Ascending aorta (tissue), 2 donors: ENCODE data around the gene C11orf65. TPM values are rescaled to one million over a fixed set of nuclear protein-coding genes. Genes with fewer than 3 reads are reported as not detected.

Experiments used
- DNase-seq, 2 donors: peaks; one replicate each; pipeline ENCODE4 v3.0.0-alpha.2; 2019; ENCODE audit warnings: low spot score in 2 of 2
- H3K27ac ChIP-seq, 2 donors: fragments of 200-600 bp; sonication (generic); one replicate each; pipeline ENCODE4 v1.5.1; 2016 to 2017; ENCODE audit warnings: mild to moderate bottlenecking in 1 of 2
- H3K27me3 ChIP-seq: fragments of 200-600 bp; sonication (generic); one replicate; pipeline ENCODE4 v1.5.1; 2017
- H3K36me3 ChIP-seq, 2 donors: fragments of 200-600 bp; sonication (generic); one replicate each; pipeline ENCODE4 v1.5.1; 2016
- H3K4me1 ChIP-seq, 2 donors: fragments of 200-600 bp; sonication (generic); one replicate each; pipeline ENCODE4 v1.5.1; 2016 to 2017; ENCODE audit warnings: mild to moderate bottlenecking in 1 of 2
- H3K4me3 ChIP-seq, 2 donors: fragments of 200-600 bp; sonication (generic); one replicate each; pipeline ENCODE4 v1.5.1; 2016 to 2017; ENCODE audit warnings: mild to moderate bottlenecking in 1 of 2
- H3K9me3 ChIP-seq, 2 donors: fragments of 200-600 bp; sonication (generic); one replicate each; pipeline ENCODE4 v1.5.1; 2016
- intact Hi-C: fragments of 100-400 bp; cut with DNase I; formaldehyde crosslinking; loops from one replicate; pipeline ENCODE4 v1.15.1; 2023
- total RNA-seq: library from RNA; depleted of rRNA; stranded (reverse); fragments of >200 nt; gene quantifications from one replicate; pipeline ENCODE4 v1.1.0, GENCODE V29; 2016
- TF ChIP-seq, protein P1 (sequence below), 3 experiments: fragments of 200-600 bp in 2 of 3; fragments of 450-650 bp in 1 of 3; sonication (generic) in 2 of 3; IDR thresholded peaks; one replicate each; pipeline ENCODE4 v1.5.1; 2016 to 2019; ENCODE audit warnings: antibody characterized with exemption in 3 of 3, mild to moderate bottlenecking in 1 of 3, moderate library complexity in 1 of 3

C11orf65 gene, protein sequence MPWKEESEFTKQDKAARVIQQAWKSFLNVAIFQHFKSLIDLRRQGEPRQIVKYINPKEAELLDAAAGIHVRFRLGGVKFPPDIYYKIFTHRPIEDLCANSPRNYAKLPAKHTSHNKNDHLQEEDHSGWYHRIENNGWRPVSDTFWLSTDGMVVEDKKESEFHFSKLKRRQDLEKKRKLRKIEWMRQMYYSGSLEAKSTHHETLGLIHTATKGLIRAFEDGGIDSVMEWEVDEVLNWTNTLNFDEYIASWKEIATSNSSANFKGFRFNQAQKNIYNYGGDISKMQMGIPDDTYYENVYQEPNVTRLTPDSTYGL
- not detected for total RNA-seq

DNA sequence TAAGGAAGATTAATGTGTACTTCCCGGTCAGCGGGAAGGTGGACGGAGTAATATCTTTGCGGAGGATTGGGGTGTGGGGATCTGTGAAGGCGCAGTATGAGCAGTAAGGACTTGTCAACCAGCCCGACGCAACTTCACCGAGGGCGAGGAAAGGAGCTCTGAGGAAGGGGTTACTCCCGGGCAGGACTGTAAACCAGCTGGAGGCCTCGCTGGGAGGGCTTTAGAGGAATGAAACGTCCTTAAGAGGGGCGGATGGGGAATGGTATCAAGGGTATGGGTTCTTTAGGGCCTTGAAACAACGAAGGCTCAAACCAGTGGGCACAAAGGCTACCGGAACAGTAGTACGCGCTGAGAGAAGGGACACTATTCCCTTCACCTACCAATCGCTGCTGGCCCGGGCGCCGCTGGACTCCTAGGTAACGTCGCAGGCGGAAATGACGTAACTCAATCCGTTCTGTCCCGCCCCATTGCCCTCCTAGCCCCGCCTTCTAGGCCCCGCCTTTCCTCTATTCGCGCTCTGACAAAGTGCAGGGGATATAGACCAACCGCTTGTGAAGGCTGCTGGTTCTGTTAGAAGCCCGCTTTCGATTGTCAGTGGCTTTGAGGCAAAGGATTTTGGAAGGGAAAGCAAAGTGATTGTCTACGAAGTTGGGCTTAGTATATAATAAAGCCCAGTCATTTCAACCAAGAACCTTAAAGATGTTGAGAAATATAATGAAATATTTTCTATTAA, at the start of gene C11orf65:
C11orf65 (minus strand) TSS at position 439 of the 733 bp plus-strand sequence. CDS start 5,970 bp downstream, outside the sequence.
- Histone ChIP-seq H3K4me3 (peak within 1 kb of the TSS; percentile 73 to 74), H3K36me3 (no peaks in the 10 kb centered on the region), H3K27me3 (no peaks in the 10 kb centered on the region), H3K9me3 (no peaks in the 10 kb centered on the region), H3K4me1 (peaks cover 0 to 7% of the 10 kb centered on the region in 2 donors), H3K27ac (peak within 1 kb of the TSS; percentile 97)
- TF ChIP-seq, protein P1, sequence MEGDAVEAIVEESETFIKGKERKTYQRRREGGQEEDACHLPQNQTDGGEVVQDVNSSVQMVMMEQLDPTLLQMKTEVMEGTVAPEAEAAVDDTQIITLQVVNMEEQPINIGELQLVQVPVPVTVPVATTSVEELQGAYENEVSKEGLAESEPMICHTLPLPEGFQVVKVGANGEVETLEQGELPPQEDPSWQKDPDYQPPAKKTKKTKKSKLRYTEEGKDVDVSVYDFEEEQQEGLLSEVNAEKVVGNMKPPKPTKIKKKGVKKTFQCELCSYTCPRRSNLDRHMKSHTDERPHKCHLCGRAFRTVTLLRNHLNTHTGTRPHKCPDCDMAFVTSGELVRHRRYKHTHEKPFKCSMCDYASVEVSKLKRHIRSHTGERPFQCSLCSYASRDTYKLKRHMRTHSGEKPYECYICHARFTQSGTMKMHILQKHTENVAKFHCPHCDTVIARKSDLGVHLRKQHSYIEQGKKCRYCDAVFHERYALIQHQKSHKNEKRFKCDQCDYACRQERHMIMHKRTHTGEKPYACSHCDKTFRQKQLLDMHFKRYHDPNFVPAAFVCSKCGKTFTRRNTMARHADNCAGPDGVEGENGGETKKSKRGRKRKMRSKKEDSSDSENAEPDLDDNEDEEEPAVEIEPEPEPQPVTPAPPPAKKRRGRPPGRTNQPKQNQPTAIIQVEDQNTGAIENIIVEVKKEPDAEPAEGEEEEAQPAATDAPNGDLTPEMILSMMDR (IDR thresholded peaks at IDR 0.05) = no peak
- intact Hi-C loops = loop anchor here (1.0 to 5.0 kb wide), 6 partner anchors 30 to 460 kb away; partner anchors contain the start of genes ACAT1, CUL5, EXPH5 and NPAT
- peak; percentile 85 to 98 for DNase-seq

DNA sequence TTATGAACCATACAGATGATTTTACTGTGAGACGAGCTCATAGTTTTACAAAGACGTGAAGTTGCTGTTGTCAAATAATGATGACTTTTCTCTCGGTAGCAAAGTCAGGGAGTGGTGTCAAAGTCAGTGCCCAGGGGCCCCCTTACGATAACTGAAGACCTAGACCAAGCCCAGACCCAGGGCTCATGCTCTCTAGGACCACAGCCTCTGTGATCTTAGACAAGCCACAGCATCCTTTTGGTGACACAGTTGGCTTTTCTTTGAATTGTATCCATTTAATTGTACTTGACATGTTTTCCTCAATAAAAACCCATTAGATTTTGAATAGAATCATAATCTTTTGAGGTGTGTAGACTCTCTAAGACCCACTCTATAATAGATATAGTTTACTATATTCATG, 48.8 kb upstream of the C11orf65 start:
- H3K36me3 ChIP-seq = peaks cover 0 to 11% of the 10 kb centered on the region in 2 donors
- H3K27ac ChIP-seq = no peak overlapping the region
- no peaks in the 10 kb centered on the region for H3K27me3 ChIP-seq
- intact Hi-C loops = no loop called here
- DNase-seq = no peak
- no peak overlapping the region for H3K4me3 ChIP-seq
- H3K4me1 ChIP-seq = no peaks in the 10 kb centered on the region
- TF ChIP-seq, protein P1 (IDR thresholded peaks at IDR 0.05) = no peak
- no peaks in the 10 kb centered on the region for H3K9me3 ChIP-seq

DNA sequence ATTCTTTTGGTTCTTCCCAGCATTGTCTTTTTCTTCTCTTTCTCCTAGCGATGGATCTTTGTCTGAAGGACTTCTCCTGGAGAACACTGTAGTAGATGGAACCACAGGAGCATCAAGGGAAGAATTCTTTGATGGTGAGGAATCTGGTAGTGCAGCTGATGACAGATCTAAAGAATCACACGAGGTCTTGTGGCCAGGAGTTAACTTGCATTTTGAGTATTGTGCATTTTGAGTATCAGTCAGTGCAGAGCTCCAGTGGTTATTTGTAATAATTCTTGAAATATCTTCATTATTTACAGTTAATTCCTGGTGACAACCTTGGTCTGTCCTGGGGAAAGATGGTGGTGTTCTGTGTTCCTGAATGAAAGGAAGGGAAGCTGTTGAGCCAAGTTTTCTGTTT, 45.4 kb upstream of the C11orf65 start:
- Histone ChIP-seq H3K4me3 (no peak overlapping the region), H3K9me3 (no peaks in the 10 kb centered on the region), H3K36me3 (peaks cover 0 to 11% of the 10 kb centered on the region in 2 donors), H3K27me3 (no peaks in the 10 kb centered on the region), H3K4me1 (no peaks in the 10 kb centered on the region), H3K27ac (no peak overlapping the region)
- DNase-seq = no peak
- intact Hi-C loops = no loop called here
- TF ChIP-seq, protein P1 (IDR thresholded peaks at IDR 0.05) = no peak

DNA sequence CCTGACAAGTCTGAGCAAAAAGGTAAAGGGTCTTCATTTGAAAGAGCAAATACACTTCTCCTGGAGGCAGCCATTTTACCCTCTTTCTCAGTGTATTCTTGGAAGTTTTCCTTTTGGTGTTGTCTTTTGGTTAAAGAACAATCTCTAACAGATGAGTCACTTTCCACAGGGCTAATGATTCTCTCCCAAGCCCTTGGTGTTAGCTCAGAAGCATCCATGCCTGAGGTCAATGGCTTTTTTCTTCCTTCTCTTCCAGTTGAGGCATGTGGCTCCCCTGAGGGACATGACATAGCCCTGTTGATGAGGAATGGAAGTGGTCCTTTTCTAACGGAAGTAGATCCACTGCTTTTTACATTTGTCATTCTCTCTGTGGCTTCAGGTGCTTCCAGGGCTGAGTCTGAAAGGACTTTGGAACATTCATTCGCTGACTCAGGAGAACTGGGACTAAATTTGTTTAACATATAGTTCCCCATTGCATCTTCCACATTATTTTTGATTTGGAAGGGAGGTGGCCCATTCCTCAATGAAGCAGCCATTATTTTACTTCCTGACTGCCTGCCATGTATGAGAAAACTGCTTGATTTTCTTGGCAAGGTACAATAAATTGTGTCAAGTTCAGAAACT, 44.6 kb upstream of the C11orf65 start:
- Histone ChIP-seq H3K36me3 (peaks cover 0 to 11% of the 10 kb centered on the region in 2 donors), H3K27me3 (no peaks in the 10 kb centered on the region), H3K27ac (no peak overlapping the region), H3K4me3 (no peak overlapping the region), H3K9me3 (no peaks in the 10 kb centered on the region), H3K4me1 (no peaks in the 10 kb centered on the region)
- intact Hi-C loops = no loop called here
- TF ChIP-seq, protein P1 (IDR thresholded peaks at IDR 0.05) = no peak
- no peak for DNase-seq

DNA sequence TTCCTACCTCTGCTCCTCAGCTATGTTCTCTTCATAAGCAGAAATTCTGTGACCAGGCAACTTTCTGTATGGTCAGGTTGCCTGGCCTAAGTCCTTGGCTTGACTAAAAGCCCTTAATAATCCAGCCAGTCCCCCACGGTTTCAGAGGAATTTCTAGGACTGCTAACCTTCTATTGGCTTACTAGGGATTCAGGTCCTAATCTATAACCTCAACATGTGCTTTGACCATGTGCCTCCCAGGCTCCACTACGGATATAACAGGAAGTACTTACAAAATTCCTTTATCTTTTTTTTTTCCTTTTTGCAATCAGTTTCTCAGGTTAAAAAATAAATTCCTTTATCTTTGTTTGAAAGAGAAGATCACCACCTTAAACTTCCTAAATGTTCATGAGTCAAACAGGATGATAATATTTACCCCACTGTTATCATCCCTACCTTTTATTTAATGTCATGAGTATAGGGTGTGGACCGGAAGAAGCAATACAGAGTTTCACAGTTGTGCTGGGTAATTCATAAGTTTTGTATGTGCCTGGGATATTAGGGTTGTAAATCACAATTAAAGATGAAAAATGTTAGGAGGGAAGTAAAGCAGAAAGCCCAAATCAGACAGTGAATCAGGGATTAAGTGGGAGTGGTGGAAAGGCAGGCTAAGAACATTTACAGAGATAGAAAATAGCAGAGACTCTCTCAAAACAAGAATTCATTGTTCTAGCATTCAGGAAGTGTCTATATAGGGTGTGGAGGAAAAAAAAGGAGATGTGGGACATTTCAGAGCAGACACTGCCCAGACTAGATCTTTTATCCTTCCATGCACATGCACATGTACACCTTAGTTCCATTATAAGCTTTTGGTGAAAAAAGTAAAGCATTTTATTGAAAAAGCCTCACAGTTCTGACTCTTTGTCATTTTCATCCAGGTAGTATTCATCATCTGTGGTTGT, 41.6 kb upstream of the C11orf65 start:
- intact Hi-C loops = no loop called here
- TF ChIP-seq, protein P1 (IDR thresholded peaks at IDR 0.05) = no peak

More for the DNA sequence above, 41.6 kb upstream of the C11orf65 start:
- Histone ChIP-seq H3K36me3 (peaks cover 0 to 5% of the 10 kb centered on the region in 2 donors), H3K9me3 (no peaks in the 10 kb centered on the region), H3K4me1 (no peaks in the 10 kb centered on the region), H3K27me3 (no peaks in the 10 kb centered on the region), H3K4me3 (no peak overlapping the region), H3K27ac (no peak overlapping the region)
- no peak for DNase-seq
